ENCODE measurements around the gene LRIG1.

GRCh38 chr3:66423791-66424190 is 77.0 kb downstream of the LRIG1 start:
- TF ChIP-seq CTCF (tag by site-specific recombination; IDR thresholded peaks at IDR 0.05) (no peak), ZNF175 (tag by site-specific recombination; IDR thresholded peaks at IDR 0.05) (no peak), ZNF830 (tag by site-specific recombination; IDR thresholded peaks at IDR 0.05; ENCODE audit: low read depth) (no peak), PATZ1 (tag by site-specific recombination; IDR thresholded peaks at IDR 0.05) (no peak)
- TF ChIP-seq, protein P1, sequence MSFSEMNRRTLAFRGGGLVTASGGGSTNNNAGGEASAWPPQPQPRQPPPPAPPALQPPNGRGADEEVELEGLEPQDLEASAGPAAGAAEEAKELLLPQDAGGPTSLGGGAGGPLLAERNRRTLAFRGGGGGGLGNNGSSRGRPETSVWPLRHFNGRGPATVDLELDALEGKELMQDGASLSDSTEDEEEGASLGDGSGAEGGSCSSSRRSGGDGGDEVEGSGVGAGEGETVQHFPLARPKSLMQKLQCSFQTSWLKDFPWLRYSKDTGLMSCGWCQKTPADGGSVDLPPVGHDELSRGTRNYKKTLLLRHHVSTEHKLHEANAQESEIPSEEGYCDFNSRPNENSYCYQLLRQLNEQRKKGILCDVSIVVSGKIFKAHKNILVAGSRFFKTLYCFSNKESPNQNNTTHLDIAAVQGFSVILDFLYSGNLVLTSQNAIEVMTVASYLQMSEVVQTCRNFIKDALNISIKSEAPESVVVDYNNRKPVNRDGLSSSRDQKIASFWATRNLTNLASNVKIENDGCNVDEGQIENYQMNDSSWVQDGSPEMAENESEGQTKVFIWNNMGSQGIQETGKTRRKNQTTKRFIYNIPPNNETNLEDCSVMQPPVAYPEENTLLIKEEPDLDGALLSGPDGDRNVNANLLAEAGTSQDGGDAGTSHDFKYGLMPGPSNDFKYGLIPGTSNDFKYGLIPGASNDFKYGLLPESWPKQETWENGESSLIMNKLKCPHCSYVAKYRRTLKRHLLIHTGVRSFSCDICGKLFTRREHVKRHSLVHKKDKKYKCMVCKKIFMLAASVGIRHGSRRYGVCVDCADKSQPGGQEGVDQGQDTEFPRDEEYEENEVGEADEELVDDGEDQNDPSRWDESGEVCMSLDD (tag by site-specific recombination; IDR thresholded peaks at IDR 0.05), result no peak
